ENCODE data around the gene BMF. TPM values are rescaled to one million over a fixed set of nuclear protein-coding genes. Genes with fewer than 3 reads are reported as not detected.

Gene BMF
- total and polyA plus RNA-seq, 2 of the 4 experiments (the other 2 are of a cell fraction), result 2.4 to 2.9 TPM

- intact Hi-C loops (cut with micrococcal nuclease), result no loop called here
- H2BK120ac ChIP-seq (ENCODE audit: low read depth, low read length), result no peak overlapping the region
- H2AK5ac ChIP-seq (ENCODE audit: low read depth, low read length), result no peak overlapping the region
- no TSS peak for BruUV-seq (replicated peaks)
- H2BK5ac ChIP-seq (ENCODE audit: low read depth, low read length, poor library complexity, severe bottlenecking), result no peak overlapping the region
- no peak overlapping the region for H3K18ac ChIP-seq (ENCODE audit: low read depth, low read length)
- no peak for DNase-seq
- H3K4me3 ChIP-seq (ENCODE audit: insufficient read depth, low read depth, low read length), result no peak overlapping the region
- peaks cover 17% of the 10 kb centered on the region for H3K27me3 ChIP-seq (ENCODE audit: control insufficient read depth, insufficient read depth, low read length)
- no peak overlapping the region for H3K9ac ChIP-seq (ENCODE audit: low read depth, low read length)
- H3K56ac ChIP-seq (ENCODE audit: extremely low read depth, insufficient read depth, low read length), result no peak overlapping the region
- CTCF ChIA-PET, result no interaction called here
- no peak overlapping the region for H2AK9ac ChIP-seq (replicated peaks; ENCODE audit: low read depth, low read length, poor library complexity)
- WGBS, 2 experiments (ENCODE audit: extremely low coverage in 2 of 2, insufficient read length in 1 of 2), result no CpG with 5 or more reads among the region's 7 CpGs
- no peak overlapping the region for H2BK20ac ChIP-seq (ENCODE audit: low read depth, low read length)
- H3K4me2 ChIP-seq (ENCODE audit: low read depth, low read length), result no peak overlapping the region
- in situ Hi-C loops (cut with MboI; ENCODE audit: low sequenced_read_pairs), result no loop called here
- no peak overlapping the region for H3K14ac ChIP-seq (replicated peaks; ENCODE audit: low read depth, low read length)
- dilution Hi-C loops (cut with HindIII; ENCODE audit: low sequenced_read_pairs, unreplicated experiment), result no loop called here
- no peak overlapping the region for H3K4ac ChIP-seq (ENCODE audit: low read depth, low read length)
- H4K20me1 ChIP-seq (ENCODE audit: insufficient read depth, low read length), result no peaks in the 10 kb centered on the region
- H3K79me1 ChIP-seq (ENCODE audit: low read depth in 1 of 2, low read length in 2 of 2), result no peaks in the 10 kb centered on the region
- no peaks in the 10 kb centered on the region; the same call in 1 of the 2 replicates for H3K4me1 ChIP-seq (ENCODE audit: control insufficient read depth, insufficient read depth, low read length)
- H3K23ac ChIP-seq (ENCODE audit: low read depth, low read length), result no peak overlapping the region
- H3K27ac ChIP-seq (ENCODE audit: insufficient read depth, low read length), result no peak overlapping the region
- H4K8ac ChIP-seq (ENCODE audit: low read depth in 2 of 2, low read length in 2 of 2), result no peak overlapping the region
- POLR2A ChIA-PET (ENCODE audit: unreplicated experiment), result no interaction called here
- H4K91ac ChIP-seq (ENCODE audit: insufficient read depth, low read depth, low read length), result no peak overlapping the region
- TF ChIP-seq BHLHE40 (IDR thresholded peaks at IDR 0.05; ENCODE audit: low read depth, low read length) (no peak), CTCF (conservative IDR thresholded peaks at IDR 0.05; ENCODE audit: low read depth, low read length) (no peak), RCOR1 (IDR thresholded peaks at IDR 0.05; ENCODE audit: insufficient replicate concordance, low read length) (no peak), CHD1 (IDR thresholded peaks at IDR 0.05; ENCODE audit: low read depth, low read length) (no peak), FOS (IDR thresholded peaks at IDR 0.05; ENCODE audit: low read depth, low read length) (no peak), RFX5 (IDR thresholded peaks at IDR 0.05; ENCODE audit: low read depth, low read length) (no peak), MXI1 (IDR thresholded peaks at IDR 0.05; ENCODE audit: borderline replicate concordance, low read depth, low read length) (no peak), USF2 (IDR thresholded peaks at IDR 0.05; ENCODE audit: low read depth, low read length) (no peak), NFE2L2 (IDR thresholded peaks at IDR 0.05; ENCODE audit: low read depth, low read length) (no peak)
- H3K9me3 ChIP-seq (ENCODE audit: control insufficient read depth, insufficient read depth, low read length), result no peaks in the 10 kb centered on the region
- no peaks in the 10 kb centered on the region for H3K9me1 ChIP-seq (ENCODE audit: insufficient read depth, low read length)
- no peaks in the 10 kb centered on the region for H3K36me3 ChIP-seq (ENCODE audit: control insufficient read depth, insufficient read depth, low read length)
- no peak overlapping the region for H2BK15ac ChIP-seq (ENCODE audit: low read depth, low read length)
- no peak overlapping the region for H4K5ac ChIP-seq (ENCODE audit: low read depth, low read length)
- no peak for ATAC-seq (ENCODE audit: low read depth)
- H2AFZ ChIP-seq (replicated peaks; ENCODE audit: low read length, poor library complexity), result no peak overlapping the region
Measured at GRCh38 chr15:40125950-40126349, 17.3 kb upstream of the BMF start.
